Middle frontal gyrus (tissue), 1 donor: ENCODE data around the gene PABPC4L.
"Not testable (repeated sequence)": the region's sequence is repeated elsewhere in the genome, so short reads cannot be mapped to it uniquely, and the experiment has no call there.

Source experiments
- DNase-seq: peaks from one replicate; pipeline ENCODE4 v3.0.0-alpha.2; 2015; ENCODE audit warnings: low spot score; ENCODE audit errors: extremely low spot score

The PABPC4L gene

GRCh38 chr4:134201216-134202161, at the start of gene PABPC4L:
PABPC4L (minus strand) TSS chr4:134201789; CDS start chr4:134201019, 770 bp downstream.
- no peak for DNase-seq

- DNase-seq: no peak
Observed at GRCh38 chr4:134251322-134251721, 49.7 kb upstream of the PABPC4L start.

GRCh38 chr4:134243742-134244713, 42.4 kb upstream of the PABPC4L start:
- DNase-seq: no peak

- DNase-seq: no peak
Observed at GRCh38 chr4:134219043-134219442, 17.5 kb upstream of the PABPC4L start.

- DNase-seq: no peak
Observed at GRCh38 chr4:134216411-134216810, 14.8 kb upstream of the PABPC4L start.

- DNase-seq: no peak
Observed at GRCh38 chr4:134215620-134216344, 14.2 kb upstream of the PABPC4L start.

- not testable (repeated sequence) for DNase-seq
Observed at GRCh38 chr4:134207955-134208354, 6.4 kb upstream of the PABPC4L start.

- no peak for DNase-seq
Observed at GRCh38 chr4:134202166-134202956, 772 bp upstream of the PABPC4L start.

- no peak for DNase-seq
Observed at GRCh38 chr4:134200811-134201215, 776 bp downstream of the PABPC4L start.

GRCh38 chr4:134189949-134190348, 11.6 kb downstream of the PABPC4L start:
- DNase-seq: no peak

GRCh38 chr4:134189480-134189879, 12.1 kb downstream of the PABPC4L start:
- DNase-seq: no peak

GRCh38 chr4:134178706-134179105, 22.9 kb downstream of the PABPC4L start:
- no peak for DNase-seq

- DNase-seq: no peak
Observed at GRCh38 chr4:134174271-134174670, 27.3 kb downstream of the PABPC4L start.

GRCh38 chr4:134160211-134160610, 41.4 kb downstream of the PABPC4L start:
- DNase-seq: no peak

- no peak for DNase-seq
Observed at GRCh38 chr4:134154097-134154496, 47.5 kb downstream of the PABPC4L start.

- no peak for DNase-seq
Observed at GRCh38 chr4:134147941-134148340, 53.6 kb downstream of the PABPC4L start.
